HG03565 (cell line): ENCODE measurements around the gene ZNF682.
A peak's percentile ranks its signal among the peaks of the same experiment; 100 is the strongest.
"Not testable (repeated sequence)": the region's sequence is repeated elsewhere in the genome, so short reads cannot be mapped to it uniquely, and the experiment has no call there.

Experiments
- ATAC-seq: cut with Tn5 transposase; IDR thresholded peaks from one replicate; pipeline ENCODE4 v1.9.1; 2021; ENCODE audit warnings: mild to moderate bottlenecking, moderate library complexity; ENCODE audit not compliant: unreplicated experiment

Gene ZNF682

DNA sequence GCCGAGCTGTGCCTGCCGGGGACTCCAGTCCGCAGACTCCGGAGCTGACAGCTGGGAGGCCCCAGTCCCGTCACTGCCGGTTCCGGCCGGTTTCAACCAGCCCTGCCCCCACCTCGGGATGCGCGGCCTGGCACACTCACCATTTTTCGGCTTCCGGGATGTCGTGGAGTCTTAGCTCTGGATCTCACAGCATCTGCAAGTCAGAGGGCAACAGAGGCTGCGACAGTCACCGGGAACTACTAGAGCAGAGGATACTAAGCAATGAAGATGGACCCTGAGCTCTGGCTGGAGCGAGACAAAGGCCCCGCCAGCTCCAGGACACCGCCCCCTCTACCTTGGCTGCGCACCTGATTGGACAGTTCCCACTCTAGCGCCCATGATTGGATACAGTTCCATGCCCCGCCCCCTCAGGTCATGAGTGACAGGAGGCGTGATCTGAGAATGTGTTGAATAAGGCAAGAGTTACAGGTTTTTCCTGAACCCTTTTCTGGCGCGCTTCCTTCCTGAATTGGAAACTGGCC is at the start of gene ZNF682:
Gene ZNF682, minus strand, starts transcription at position 303 of the 521 bp plus-strand sequence. Its CDS starts 160 bp downstream, at position 143.
- peak; percentile 90 for ATAC-seq

DNA sequence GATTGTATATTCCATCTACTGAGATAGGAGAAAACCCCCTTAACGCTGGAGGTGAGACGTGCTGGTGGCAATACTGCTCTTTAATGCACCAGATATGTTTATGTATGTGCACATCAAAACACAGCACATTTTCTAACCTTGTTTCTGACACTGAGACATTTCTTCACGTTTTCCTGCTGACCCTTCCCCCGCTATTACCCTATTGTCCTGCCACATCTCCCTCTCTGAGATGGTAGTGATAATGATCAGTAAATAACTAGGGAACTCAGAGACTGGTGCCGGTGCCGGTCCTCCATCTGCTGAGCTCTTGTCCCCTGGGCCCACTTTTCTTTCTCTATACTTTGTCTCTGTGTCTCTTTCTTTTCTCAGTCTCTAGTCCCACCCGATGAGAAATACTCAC is 43.6 kb upstream of the ZNF682 start:
- not testable (repeated sequence) for ATAC-seq

DNA sequence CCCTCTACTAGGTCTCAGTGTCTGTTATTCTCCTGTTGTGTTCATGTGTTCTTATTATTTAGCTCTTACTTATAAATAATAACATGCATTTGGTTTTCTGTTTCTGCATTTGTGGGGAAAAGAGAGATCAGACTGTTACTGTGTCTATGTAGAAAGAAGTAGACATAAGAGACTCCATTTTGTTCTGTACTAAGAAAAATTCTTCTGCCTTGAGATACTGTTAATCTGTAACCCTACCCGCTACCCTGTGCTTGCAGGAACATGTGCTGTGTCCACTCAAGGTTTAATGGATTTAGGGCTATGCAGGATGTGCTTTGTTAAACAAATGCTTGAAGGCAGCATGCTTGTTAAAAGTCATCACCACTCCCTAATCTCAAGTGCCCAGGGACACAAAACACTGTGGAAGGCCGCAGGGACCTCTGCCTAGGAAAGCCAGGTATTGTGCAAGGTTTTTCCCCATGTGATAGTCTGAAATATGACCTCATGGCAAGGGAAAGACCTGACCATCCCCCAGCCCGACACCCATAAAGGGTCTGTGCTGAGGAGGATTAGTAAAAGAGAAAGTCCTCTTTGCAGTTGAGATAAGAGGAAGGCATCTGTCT is 43.0 kb upstream of the ZNF682 start:
- ATAC-seq, result not testable (repeated sequence)

DNA sequence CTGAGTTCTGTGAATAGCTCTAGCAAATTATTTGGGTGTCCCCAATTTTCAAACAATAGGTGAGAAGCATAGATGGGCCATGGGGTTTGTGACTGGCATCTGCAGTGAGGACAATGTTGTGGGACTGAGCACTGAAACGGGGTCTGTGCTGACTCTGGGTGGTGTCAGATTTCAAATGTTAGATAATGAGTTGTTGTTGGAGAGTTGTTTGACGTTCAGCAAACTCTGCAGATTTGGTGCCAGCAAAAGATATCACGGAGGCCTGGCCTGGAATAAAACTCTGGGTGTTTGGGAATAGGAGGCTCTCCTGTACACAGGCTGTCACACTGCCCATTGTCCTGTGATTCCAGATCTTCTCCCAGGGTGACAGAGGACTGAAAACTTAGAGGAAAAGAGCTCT is 41.4 kb upstream of the ZNF682 start:
- no peak for ATAC-seq

DNA sequence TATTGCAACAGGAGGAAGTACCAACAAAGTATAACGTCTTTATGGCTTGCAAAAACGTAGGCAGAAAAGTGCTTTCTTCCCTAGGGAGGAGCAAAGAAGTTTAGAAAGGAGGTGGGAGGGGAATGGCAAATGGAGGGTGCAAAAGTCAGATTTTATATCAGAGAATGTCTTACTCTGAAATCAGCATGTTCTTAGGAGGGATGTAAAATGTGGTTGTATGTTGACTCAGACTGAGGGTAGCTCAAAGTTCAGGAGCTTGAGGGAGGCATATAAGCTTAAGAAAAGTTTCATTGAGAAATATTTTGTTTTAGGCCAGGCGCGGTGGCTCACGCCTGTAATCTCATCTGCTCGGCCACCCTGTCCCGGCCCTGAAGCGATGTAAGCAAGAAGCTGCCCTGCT is 40.2 kb upstream of the ZNF682 start:
- ATAC-seq, result no peak

DNA sequence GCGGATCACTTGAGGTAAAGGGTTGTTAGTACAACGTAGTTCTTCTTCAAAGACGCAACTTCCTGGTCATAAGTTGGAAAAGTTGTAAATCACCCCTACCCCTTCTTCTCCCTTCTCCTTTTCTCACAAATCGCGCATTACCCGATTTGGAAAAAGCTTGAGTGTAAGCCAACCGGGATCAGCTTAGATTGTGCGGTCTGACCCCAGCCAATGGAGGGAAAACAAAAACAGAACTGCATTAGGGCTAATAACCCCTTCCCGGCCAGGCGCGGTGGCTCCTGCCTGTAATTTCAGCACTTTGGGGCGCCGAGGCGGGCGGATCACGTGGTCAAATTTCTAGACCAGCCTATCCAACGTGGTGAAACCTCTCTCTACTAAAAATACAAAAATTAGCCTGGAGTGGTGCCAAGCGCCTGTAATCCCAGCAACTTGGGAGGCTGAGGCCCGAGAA is 39.3 kb upstream of the ZNF682 start:
- no peak for ATAC-seq

DNA sequence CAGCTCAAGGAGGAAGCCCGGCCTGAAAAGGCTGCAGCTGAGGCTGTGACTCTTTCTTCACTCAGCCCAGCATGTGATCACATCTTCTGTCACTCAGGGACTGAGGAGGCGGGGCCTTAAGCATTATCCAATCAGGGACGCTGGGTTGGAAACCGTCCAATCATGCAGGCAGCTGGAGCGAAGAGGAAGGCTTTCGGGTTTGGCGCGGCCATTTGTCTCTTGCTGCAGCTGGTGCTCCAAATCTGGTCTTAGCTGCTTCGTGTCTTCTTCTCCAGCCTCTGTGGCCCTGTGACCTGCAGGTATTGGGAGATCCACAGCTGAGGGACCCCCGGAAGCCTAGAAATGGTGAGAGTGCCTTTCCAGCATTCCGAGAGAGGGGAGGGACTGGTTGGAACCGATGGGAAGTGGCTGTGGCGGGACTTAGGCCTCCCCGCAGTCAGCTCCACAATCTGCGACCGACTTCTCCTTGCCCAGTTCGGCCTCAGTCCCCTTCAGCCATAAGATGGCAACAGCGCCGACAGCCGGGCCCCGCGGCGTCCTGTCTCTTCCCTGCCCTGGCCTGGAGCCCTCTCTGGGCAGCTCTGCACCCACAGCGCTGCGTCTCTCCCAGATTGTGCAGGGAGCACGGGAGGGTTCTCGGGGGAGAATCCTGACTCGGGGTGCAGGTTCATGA is 38.6 kb upstream of the ZNF682 start, which contains the start of gene ZNF90:
Gene ZNF90, plus strand, starts transcription at position 210 of the 673 bp plus-strand sequence. Its CDS starts 133 bp downstream, at position 343.
- ATAC-seq, result peak; percentile 94

DNA sequence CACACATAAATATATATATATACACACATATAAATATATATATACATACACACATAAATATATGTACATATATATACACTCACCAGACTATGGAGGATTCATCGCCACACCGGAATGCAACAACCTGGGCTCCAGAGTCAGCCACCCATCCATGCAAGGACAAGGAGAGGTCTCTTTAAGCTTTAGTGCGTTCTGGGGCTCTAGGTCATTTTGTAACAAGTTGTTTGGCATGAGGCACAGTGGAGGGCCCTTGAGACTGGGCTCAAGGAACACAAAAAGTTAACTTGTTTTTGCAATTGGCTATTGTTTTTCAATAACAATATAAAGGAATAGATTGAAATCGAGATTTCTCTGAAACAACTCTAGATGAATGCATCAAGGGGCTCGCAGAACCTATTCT is 33.6 kb upstream of the ZNF682 start:
- no peak for ATAC-seq

DNA sequence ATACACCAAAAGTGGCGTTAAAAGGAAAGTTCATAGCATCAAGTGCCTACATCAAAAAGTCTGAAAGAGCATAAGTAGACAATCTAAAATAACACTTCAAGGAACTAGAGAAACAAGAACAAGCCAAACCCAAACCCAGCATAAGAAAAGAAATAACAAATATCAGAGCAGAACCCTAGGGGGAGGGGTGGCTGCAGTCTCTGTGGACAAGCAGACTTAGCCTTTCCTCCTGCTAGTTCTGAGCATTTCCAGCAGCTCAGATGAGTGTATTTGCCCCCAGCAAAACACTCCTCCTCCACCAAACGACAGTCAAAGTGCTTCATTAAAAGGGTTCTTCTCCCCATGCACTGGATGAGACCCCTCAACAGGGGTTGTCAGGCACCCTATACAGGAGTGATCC is 31.4 kb upstream of the ZNF682 start:
- no peak for ATAC-seq

DNA sequence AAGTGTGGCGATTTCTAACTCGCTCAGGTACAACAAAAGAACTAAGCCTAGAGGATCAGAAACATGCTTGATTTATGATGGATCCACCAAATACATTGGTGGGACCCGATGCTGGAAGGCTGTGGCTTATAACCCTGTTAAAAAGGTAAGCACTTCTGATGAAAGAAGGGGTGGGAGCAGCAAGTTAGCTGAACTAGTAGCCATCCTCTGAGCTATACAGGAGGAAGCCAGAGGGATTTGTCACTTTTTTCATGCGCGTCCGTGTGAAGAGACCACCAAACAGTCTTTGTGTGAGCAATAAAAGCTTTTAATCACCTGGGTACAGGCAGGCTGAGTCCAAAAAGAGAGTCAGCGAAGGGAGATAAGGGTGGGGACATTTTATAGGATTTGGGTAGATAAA is 29.3 kb upstream of the ZNF682 start:
- not testable (repeated sequence) for ATAC-seq

DNA sequence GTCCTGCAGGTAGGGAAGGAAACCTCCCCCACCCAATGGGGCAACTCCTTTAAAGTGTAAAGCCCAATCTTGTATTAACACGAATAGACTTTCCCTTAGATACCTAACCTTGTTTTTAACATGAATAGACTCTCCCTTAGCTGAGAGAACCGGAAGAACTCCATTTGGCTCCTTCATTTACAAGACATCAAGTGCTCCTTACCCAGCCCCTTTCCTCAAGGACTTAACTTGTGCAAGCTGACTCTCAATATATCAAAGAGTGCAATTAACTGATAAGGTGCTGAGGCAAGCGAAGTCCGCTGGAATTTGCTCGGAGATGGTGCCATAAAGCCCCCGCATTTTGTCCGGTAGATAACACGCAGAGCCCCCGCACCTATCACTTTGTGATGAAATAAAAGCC is 28.6 kb upstream of the ZNF682 start:
- no peak for ATAC-seq

DNA sequence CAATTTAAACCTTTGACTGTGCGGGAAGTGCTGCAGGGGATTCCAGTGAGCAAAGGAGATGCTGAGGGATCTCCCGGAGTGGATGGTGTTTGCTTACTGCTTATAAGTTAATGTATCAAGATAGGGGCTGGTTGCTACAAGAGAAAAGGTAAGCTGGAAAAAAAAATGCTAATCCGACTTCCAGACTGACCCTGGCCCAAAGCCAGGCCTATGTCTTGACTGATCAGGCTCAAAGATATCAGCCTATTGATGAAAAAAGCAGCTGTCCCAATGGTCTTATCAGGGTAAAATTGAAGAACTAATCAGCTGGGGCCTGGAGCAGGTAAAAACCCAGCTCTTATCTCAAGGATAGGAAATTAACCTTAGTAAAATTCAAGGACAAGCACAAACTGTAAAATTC is 27.6 kb upstream of the ZNF682 start:
- no peak for ATAC-seq

DNA sequence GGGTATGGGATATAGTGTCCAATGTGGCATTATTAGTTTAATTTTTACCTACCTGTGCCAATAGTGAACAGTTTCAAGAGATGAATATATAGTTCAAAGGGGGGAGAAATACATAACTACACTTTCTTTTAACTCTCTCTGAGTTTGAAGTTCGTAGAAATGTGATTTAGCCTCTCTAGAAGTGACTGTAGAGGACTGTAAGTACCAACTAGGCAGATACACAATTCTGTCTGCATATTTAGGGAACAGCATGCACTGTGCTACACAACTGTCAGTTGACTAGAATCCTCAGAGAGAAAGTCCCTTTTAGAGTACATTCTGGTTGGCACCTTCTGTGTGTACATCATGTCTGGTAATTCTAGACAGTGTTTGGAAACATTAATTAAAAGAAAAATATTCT is 21.0 kb upstream of the ZNF682 start:
- no peak for ATAC-seq

DNA sequence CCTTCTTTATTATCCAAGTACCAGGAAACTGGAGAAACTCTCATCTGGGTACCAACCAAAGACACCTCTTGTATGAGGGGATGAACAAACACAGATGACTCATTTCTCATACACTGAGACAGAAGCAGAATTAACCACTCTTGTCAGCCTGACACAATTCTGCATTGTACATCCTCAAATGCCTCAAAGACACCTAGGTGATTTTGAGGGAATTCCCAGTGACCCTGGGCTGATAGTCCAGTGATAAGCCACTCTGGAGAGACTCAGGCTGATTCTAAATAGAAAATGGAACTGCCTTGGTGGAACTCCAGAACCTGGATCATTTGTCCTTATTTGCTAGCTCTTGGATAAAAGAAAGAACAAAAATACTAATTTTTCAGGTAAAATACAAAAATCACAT is 19.4 kb upstream of the ZNF682 start:
- ATAC-seq, result not testable (repeated sequence)

DNA sequence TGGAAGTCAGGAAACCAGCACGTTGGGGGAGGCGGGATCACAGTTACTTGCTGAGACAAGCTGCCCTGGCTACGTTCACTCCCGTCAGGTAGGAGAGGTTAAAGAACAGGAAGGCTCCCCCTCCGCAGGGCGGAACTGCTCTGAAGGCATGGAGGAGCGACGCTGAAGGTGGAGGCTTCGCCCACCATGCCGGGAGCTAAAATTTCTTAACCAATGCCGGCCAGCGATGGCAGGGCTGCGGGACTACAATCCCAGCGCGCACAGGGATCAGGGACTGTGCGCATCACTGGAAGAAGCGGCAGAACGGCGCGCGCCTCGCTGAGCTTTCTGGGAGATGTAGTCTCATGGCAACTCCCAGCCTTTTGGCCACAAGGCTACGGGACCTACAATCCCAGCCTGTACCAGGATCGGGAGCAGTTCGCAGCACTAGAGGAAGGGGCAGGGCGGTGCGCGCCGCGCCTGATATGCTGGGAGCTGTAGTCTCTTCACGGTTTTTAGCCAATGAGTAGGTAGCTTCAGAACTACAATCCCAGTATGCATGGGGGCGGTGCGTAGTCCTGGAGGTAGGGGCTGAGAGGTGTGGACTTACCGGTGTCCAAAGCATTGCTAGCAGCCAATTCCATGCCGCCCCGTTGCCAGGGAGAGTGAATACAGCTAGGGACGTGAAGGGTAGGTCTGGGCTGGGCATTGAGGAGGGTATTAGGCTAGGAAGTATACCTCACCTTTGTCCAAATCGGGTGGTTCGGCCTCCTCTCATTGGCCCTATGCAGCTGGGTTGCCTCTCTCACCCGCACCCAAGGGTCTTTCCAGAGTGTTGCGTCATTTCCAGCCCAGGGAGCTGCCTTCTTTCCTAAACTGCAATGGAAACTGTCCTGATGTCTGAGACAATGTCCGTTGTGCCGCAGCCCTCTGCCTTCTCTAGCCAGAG is 12.8 kb upstream of the ZNF682 start:
- ATAC-seq, result peak; percentile 87

DNA sequence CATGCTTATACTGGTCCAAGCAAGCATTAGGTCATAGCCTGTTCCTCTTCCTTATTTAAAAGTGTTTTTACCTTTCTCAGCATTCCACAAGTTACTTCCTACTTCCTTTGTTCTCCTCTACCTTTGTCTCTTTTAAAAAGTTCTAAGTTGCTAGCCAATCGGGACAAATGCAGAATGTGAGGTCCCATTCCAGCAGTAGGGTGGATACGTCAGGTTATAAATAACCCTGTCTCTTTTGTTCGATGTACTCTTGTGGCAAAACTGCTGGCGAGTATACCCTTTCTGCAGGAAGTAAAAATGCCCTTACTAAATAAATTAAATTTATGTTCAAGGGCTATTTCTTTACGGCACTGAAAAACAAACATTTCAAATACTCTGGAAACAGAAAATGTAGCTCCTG is 6.4 kb upstream of the ZNF682 start:
- ATAC-seq, result not testable (repeated sequence)

DNA sequence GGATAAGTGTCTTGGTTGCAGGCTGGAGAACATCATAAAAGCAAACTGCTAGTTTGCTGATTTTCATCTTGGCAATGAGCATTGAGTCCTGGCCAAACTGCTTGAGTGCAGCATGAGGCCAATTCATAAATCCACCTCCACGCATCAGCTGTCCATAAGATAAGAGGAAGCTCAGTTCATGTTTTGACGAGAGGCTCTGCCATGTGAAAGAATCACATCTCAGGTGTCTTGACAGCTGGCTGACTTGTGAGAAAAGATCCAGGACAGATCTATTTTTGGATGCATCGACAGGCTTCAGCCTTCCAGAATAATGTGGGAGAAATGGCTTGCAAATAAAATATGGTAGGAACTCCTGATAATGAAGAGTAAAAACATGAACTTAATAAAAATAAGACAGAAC is 5.4 kb upstream of the ZNF682 start:
- ATAC-seq, result no peak

DNA sequence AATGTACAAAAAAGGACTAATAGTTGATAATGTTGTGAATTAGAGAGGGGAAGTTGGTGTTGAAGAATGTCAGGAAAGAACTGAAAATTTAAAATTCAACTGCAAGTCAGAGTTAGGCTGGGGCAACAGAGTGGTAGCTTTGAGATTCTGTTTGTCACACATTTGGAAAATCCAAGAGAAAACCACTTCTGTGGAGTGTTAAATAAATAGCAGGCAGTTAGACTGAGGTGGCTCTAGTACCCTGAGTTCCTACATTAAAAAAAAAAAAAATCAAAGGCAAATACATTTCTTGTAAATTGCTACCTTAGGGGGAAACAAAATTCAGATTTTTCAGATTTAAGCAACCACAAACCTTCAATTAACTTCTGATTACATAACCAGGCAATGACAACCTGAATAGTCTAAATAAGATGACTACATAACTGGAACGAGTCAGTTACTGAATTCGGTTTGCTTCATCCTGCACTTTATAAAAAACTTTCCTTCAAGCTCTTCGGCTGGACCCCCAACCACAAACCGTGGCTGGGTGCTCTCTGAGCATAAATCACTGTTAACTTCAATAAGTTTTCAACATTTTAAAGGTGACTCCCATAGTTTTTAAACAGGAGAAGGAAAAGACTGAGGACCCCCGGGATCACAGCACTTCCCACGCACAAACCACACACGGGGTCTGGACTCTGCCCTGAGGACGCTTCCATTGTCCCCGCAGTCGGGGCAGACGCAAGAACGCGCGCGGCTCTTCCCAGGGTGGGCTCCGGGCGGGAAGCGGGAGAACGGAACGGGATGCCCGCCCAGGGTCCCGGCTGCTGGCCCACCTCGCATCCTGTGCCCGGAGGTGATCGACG is 725 bp downstream of the ZNF682 start:
- no peak for ATAC-seq

DNA sequence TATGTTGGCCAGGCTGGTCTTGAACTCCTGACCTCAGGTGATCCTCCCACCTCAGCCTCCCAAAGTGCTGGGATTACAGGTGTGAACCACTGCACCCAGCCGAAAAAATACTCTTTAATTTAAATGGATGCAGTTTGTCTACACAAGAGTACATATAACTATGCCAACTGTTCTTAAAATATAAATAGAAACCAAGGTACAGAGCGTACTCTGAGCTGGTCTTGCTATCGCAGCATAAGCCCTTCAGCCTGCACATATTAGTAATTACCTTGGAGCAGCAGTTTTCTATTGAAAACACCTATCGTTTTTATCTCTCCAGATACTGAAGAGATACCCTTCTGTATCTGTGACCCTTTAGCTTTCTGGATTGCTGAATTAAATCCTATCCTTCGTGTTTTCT is 3.4 kb downstream of the ZNF682 start:
- ATAC-seq, result no peak

DNA sequence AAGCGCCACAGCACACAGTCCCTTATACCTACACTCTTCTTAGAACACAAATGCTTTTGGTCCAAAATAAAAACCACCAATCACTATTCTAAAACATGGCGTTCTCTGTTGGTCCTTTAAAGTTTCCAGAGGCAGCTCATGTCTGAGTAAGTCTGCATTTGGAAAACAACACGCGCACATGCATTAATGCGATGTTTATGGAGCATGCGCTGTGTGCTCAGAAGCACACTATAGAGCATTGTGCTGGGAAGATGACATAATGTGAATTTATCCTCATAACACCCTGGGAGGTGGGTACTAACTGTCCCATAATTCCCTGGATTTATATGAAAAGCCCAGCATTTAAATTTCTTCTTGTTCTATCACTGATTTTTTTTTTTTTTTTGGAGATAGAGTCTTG is 10.7 kb downstream of the ZNF682 start:
- ATAC-seq, result no peak
